Muscle of leg (tissue), 11 donors: ENCODE data around the gene RFPL1. TPM values are rescaled to one million over a fixed set of nuclear protein-coding genes. Genes with fewer than 3 reads are reported as not detected.
"Not testable (repeated sequence)": the region's sequence is repeated elsewhere in the genome, so short reads cannot be mapped to it uniquely, and the experiment has no call there.

Source experiments
- DNase-seq: peaks from one replicate; pipeline ENCODE4 v3.0.0; 2013
- H3K27ac ChIP-seq: one replicate; pipeline ENCODE4 v1.5.1; 2013; ENCODE audit warnings: mild to moderate bottlenecking, low read length, control low read depth
- H3K27me3 ChIP-seq: one replicate; pipeline ENCODE4 v1.6.1; 2013; ENCODE audit warnings: low read length; ENCODE audit not compliant: control insufficient read depth, insufficient read depth
- H3K36me3 ChIP-seq: one replicate; pipeline ENCODE4 v1.6.1; 2013; ENCODE audit warnings: low read length; ENCODE audit not compliant: control insufficient read depth, insufficient read depth
- H3K4me1 ChIP-seq: one replicate; pipeline ENCODE4 v1.6.1; 2013; ENCODE audit warnings: low read length; ENCODE audit not compliant: control insufficient read depth, insufficient read depth
- H3K4me3 ChIP-seq: one replicate; pipeline ENCODE4 v1.5.1; 2013; ENCODE audit warnings: low read length, control low read depth
- H3K9me3 ChIP-seq: replicated peaks from 2 replicates; pipeline ENCODE4 v1.6.1; 2013; ENCODE audit warnings: low read depth, low read length; ENCODE audit not compliant: control insufficient read depth
- WGBS: methylation state at CpG from one replicate; pipeline ENCODE4 v1.1.5; 2013; ENCODE audit warnings: missing lambda C conversion rate; ENCODE audit not compliant: insufficient coverage; 5-methylcytosine and 5-hydroxymethylcytosine counted together
- polyA plus RNA-seq, 8 donors: library from polyadenylated mRNA; unstranded; fragments of 120-200 nt; gene quantifications; one replicate each; pipeline versions ENCODE4 v1.2.1 to v1.2.3, GENCODE V29; 2013; ENCODE audit warnings: inconsistent platforms in 1 of 8, low replicate concordance in 1 of 8; ENCODE audit not compliant: insufficient read length in 8 of 8, insufficient read depth in 1 of 8
- total RNA-seq: library from RNA; stranded (reverse); fragments of 120-200 nt; gene quantifications from one replicate; pipeline ENCODE4 v1.2.4, GENCODE V29; 2013

RFPL1 gene
- total and polyA plus RNA-seq, 9 donors = 0.24 to 0.48 (median 0.33) TPM; not detected in 6

DNA sequence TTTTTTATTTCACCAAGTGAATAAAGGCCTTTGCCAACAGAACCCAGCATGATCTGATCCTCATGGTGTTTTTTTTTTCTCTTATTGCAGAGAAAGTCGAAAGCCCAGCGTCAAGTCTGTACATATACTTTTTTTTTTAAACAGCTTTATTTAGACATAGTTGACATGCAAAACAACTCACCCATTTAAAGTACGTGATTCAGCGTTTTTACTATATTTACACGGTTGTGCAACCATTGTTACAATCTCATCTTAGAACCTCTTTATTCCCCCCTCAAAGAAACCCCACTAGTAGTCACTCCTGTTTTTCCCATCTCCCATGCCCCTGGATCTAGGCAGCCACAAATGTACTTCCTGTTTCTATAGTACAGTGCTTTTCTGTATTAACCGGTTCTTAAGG lies 29.4 kb upstream of the RFPL1 start:
- DNase-seq = no peak
- H3K4me3 ChIP-seq = no peak overlapping the region
- 48% methylated on average over 6 of the region's 6 CpGs for WGBS
- H3K27me3 ChIP-seq = no peaks in the 10 kb centered on the region
- H3K9me3 ChIP-seq = no peaks in the 10 kb centered on the region
- H3K27ac ChIP-seq = no peak overlapping the region
- no peaks in the 10 kb centered on the region for H3K4me1 ChIP-seq
- H3K36me3 ChIP-seq = no peaks in the 10 kb centered on the region

DNA sequence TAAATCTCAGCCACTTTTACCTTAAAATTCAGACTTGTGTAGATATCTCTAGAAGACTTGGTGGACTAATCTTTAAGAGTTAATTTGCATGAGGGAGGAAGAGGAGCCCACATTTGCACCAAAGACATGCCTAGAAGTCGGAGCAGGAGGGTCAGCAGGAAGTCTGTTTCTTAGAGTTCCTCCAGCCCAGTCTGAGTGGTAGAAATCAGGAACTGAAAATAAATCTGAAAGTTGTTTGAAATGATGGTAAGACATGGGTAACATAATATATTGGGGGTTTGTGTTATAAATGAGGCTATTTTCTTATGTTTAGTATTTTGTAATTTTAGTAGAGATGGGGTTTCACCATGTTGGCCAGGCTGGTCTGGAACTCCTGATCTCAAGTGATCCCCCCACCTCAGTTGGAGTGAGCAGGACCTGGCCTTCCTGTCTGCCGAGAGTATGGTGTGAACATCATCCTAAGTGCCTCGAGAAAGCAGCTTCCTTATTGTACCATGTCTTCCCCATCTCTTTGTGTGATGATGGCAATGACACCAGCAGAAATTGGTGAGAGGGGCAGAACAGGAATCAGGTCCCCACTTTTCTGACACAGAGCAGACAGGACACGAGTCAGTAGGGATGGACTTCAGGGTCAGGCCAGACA lies 26.7 kb upstream of the RFPL1 start:
- H3K4me1 ChIP-seq, H3K9me3 ChIP-seq, H3K4me3 ChIP-seq, H3K36me3 ChIP-seq, H3K27me3 ChIP-seq, H3K27ac ChIP-seq, DNase-seq: not testable (repeated sequence)
- 20% methylated on average over 1 of the region's 4 CpGs for WGBS

DNA sequence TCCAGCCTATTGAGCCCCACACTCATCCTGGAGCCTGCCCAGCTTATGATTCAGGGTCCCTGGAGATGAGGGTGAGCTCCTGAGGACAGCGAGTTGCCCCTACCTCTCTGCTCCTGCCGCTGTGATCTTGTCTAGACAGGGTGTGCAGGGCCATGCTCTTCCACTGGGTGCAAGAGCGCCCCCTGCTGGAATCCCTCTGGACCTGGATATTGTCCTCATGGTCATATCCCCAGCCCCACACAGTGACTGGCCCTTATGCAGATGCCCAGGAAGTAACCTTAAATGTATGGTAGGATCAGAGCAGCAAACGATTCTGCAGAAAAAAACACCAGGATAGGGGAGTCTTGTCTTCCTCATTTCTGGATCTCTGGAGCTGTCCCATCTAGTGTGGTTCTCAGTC lies 25.6 kb upstream of the RFPL1 start:
- H3K27me3 ChIP-seq, H3K4me1 ChIP-seq, H3K4me3 ChIP-seq, H3K9me3 ChIP-seq, DNase-seq, H3K27ac ChIP-seq, H3K36me3 ChIP-seq: not testable (repeated sequence)
- WGBS = 20% methylated on average over 1 of the region's 4 CpGs

DNA sequence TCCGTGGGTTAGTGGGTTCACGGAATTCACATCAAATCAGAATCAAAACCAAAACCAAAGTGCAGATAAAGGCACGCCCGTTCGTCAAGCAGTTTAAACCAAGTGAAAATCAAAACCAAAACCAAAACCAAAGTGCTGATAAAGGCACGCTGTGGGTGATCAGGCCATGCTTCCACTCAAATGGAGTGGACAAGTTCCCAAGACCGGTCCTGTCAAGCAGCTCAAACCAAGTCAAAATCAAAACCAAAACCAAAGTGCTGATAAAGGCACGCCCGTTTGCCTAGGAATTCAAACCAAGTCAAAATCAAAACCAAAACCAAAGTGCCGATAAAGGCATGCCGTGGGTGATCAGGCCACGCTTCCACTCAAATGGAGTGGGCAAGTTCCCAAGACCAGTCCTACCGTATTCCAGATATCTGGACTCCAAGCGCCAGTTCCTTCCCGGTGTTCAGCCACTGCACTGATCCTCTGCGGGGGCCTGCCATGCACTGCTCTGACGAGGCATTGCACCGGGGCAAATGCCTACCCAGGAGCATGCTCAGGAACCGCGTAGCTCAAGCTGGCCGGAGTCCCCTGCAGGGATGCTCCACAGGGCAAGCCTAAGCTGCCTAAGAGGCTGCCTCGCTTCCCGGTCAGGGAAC lies 23.3 kb upstream of the RFPL1 start:
- not testable (repeated sequence) for H3K4me3 ChIP-seq, H3K36me3 ChIP-seq, H3K27ac ChIP-seq, DNase-seq, H3K4me1 ChIP-seq, H3K9me3 ChIP-seq, H3K27me3 ChIP-seq
- WGBS = 73% methylated on average over 18 of the region's 23 CpGs

DNA sequence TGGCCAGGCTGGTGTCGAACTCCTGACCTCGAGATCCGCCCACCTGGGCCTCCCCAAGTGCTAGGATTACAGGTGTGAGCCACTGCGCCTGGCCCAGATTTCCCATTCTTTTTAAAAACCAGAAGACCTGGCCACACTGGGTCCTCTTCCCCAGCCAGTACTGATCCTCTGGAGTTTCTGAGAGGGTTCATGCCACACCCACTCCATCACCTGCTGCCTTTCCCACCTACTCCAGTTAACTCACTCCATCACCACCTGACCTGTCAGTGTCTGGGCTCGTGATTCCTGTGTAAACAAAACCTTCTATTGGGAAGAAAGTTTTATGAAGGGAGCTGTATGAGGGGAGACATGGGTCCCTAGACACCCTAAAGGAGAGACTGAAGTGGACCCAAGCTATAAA lies 19.7 kb upstream of the RFPL1 start:
- H3K36me3 ChIP-seq, DNase-seq, H3K9me3 ChIP-seq, H3K4me1 ChIP-seq, H3K27me3 ChIP-seq, H3K27ac ChIP-seq, H3K4me3 ChIP-seq: not testable (repeated sequence)
- 58% methylated on average over 4 of the region's 5 CpGs for WGBS

DNA sequence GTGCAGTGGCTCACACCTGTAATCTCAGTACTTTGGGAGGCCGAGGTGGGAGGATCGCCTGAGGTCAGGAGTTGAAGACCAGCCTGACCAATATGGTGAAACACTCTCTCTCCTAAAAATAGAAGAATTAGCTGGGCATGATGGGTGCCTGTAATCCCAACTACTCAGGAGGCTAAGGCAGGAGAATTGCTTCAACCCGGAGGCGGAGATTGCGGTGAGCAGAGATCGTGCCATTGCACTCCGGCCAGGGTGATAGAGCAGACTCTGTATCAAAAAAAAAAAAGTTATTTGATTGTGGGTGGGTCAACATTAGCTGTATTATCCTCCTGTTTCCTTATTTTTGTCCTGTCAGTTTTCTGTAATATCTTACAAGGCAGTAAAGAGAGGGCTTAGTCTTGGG lies 11.9 kb upstream of the RFPL1 start:
- Histone ChIP-seq H3K9me3 (no peaks in the 10 kb centered on the region), H3K27me3 (peaks cover 6% of the 10 kb centered on the region), H3K4me1 (no peaks in the 10 kb centered on the region), H3K27ac (no peak overlapping the region), H3K4me3 (no peak overlapping the region), H3K36me3 (no peaks in the 10 kb centered on the region)
- WGBS = 86% methylated on average over 5 of the region's 7 CpGs
- DNase-seq = no peak

DNA sequence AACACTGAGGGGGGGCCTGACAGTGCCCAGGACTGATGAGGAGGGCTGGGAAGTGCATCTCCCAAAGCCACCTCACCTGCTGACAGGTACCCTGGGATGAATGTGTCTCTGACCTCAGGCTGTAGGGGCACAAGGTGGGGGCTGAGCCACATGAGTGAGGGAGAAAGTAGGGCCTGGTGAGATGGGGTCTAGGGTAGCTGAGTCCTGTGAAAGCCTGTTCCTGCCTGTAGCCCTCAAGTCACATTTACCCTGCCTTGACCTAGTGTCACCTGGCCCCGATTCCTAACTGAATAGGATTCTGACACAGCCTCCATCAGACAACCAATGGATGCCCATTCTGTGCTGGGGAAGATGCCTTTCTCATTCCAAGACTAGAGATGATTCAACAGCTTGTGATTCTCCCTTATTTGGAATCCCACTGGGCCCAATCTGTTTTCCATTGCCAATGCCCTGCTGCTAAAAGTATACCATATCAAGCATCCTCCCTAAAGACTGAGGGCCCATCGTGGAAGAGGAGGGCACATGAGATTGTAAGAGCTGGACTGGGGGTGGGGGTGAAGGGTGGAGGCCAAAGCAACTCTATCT lies 11.1 kb upstream of the RFPL1 start:
- no peaks in the 10 kb centered on the region for H3K4me1 ChIP-seq
- no peak overlapping the region for H3K27ac ChIP-seq
- 100% methylated on average over 1 of the region's 2 CpGs for WGBS
- peaks cover 6% of the 10 kb centered on the region for H3K27me3 ChIP-seq
- no peaks in the 10 kb centered on the region for H3K9me3 ChIP-seq
- no peaks in the 10 kb centered on the region for H3K36me3 ChIP-seq
- DNase-seq = no peak
- no peak overlapping the region for H3K4me3 ChIP-seq

DNA sequence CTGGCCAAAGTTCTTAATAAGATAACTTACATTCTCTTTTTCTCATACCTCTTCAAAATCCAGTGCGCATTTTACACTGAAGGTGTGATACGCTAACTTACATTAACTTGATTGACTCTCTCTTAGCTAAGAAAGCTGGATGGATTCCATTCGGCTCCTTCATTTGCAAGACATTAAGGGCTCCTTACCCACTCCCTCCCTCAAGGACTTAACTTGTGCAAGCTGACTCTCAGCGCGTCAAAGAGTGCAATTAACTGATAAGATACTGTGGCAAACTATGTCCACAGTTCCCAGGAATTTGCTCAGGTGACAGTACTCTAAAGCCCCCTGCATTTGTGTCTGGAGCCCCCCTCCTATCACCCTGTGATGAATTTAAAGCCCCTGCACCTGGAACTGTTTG lies 6.4 kb upstream of the RFPL1 start:
- Histone ChIP-seq H3K36me3 (no peaks in the 10 kb centered on the region), H3K27ac (no peak overlapping the region), H3K4me3 (no peak overlapping the region), H3K27me3 (peaks cover 16% of the 10 kb centered on the region), H3K4me1 (no peaks in the 10 kb centered on the region), H3K9me3 (no peaks in the 10 kb centered on the region)
- 55% methylated on average over 4 of the region's 5 CpGs for WGBS
- DNase-seq = no peak

DNA sequence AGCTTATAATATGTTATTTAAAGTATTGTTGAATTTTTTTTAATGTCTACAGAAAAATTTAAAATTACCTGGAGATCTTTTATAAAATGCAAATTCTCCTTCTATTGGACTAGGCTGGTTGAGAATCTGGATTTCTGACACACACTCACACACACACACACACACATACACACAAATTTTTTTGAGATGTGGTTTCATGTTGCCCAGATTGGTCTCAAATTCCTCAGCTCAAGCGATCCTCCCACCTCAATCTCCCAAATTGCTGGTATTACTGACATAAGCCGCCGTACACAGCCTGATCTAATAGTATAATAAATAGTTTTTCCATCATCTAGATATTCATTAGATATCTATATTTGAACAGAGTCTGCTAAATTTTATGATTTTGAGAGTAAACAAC lies 4.5 kb upstream of the RFPL1 start:
- Histone ChIP-seq H3K36me3 (no peaks in the 10 kb centered on the region), H3K9me3 (no peaks in the 10 kb centered on the region), H3K27ac (no peak overlapping the region), H3K4me3 (no peak overlapping the region), H3K27me3 (peaks cover 16% of the 10 kb centered on the region), H3K4me1 (no peaks in the 10 kb centered on the region)
- no peak for DNase-seq
- WGBS = no CpG with 5 or more reads among the region's 3 CpGs

DNA sequence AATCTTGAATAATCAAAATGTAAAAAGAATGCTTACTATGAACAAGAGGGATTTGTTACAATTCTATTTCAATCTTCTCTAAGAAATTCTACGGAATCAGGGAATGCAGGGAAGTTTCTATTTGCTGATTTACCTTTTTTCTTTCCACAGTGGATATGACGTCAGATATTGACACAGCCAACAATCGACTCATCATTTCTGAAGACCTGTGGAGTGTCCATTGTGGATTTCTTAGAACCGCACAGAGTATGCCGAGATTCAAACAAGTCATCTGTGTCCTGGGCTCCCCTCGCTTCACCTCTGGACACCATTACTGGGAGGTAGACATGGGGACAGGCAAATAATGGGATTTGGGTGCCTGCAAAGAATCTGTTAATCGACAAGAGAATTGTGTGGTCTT lies 4.1 kb upstream of the RFPL1 start:
- WGBS = 84% methylated on average over 6 of the region's 7 CpGs
- Histone ChIP-seq H3K27ac (no peak overlapping the region), H3K36me3 (no peaks in the 10 kb centered on the region), H3K4me1 (no peaks in the 10 kb centered on the region), H3K27me3 (peaks cover 12% of the 10 kb centered on the region), H3K4me3 (no peak overlapping the region), H3K9me3 (no peaks in the 10 kb centered on the region)
- DNase-seq = no peak
